GM12892 (cell line): ENCODE results near the gene TGM1.
"Not testable (repeated sequence)": the region's sequence is repeated elsewhere in the genome, so short reads cannot be mapped to it uniquely, and the experiment has no call there.

ENCODE experiments used
- DNase-seq: peaks from one replicate; pipeline ENCODE4 v3.0.0; 2011; ENCODE audit not compliant: insufficient read length
- FAIRE-seq: peaks from 2 replicates; lab custom pipeline; 2011; peaks lifted over from hg19 to GRCh38; lab: Jason Lieb, UNC
- POLR2A ChIP-seq: IDR thresholded peaks from 2 replicates; pipeline ENCODE4 v1.6.1; 2011; ENCODE audit warnings: low read depth, low read length, control low read depth
- POLR2AphosphoS5 ChIP-seq: IDR thresholded peaks from 2 replicates; pipeline ENCODE4 v1.6.1; 2011; ENCODE audit warnings: low read depth, low read length, control low read depth
- TAF1 ChIP-seq: IDR thresholded peaks from 2 replicates; pipeline ENCODE4 v1.6.1; 2011; ENCODE audit warnings: low read depth, mild to moderate bottlenecking, control low read depth, low read length, borderline replicate concordance

Gene TGM1

DNA sequence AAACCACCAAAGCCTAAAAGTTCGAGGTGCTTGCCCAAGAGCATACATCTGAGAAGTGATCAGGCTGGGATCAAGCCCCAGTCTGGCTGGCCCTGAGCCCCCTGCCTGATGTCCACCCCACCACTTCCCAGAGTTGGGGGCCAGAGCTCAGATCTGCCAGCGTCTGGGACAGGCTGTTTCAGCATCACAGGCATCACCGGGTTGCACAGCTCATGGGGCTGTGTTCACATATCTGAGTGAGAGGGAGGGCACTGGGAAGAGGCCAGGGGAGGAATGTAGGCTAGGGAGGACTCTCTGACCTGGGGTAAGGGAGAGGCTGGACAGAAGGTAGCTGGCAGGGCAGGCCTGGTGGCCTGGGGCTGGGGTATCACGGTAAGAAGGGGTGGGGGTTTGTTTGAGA is 6.0 kb downstream of the TGM1 start:
- no peak for FAIRE-seq
- no peak for DNase-seq
- no peak for TF ChIP-seq POLR2A
- TF ChIP-seq POLR2AphosphoS5 = no peak
- no peak for TF ChIP-seq TAF1

DNA sequence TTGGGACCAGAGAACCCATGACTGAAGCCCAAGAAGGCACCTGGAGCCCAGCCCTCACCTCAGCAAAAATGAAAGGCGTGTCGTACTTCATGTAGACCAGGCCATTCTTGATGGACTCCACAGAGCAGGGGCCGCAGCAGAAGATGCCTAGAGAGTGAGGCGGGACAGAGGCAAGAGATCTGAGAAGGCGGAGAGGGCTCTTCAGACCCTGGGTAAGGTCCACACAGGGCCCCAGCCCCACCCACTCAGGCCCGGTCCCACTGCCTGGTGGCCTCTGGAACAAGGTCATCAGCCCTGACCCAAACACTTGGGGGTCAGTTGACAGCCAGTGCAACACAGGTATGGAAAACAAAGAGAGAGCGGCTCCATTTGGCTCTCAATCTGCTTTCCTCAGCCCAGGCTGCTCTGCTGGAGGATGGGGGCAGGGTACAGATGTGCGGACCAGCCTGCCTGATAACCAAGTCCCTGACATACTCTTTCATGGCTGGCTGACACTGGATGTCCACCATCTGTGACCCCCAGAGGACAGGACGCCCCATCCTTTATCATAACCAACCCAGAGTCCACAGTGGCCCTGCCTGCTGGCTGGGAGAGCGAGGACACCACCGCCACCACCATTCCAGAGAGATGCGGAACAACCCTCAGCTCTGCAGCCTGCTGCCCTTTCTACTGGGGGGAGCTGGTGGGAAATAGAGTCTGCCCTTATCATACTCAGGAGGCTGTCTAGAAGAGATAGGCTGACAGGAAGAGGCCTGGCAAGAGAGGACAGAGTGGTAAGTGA is 6.9 kb downstream of the TGM1 start:
- TF ChIP-seq POLR2A (no peak), POLR2AphosphoS5 (no peak), TAF1 (no peak)
- DNase-seq (no peak), FAIRE-seq (no peak)

DNA sequence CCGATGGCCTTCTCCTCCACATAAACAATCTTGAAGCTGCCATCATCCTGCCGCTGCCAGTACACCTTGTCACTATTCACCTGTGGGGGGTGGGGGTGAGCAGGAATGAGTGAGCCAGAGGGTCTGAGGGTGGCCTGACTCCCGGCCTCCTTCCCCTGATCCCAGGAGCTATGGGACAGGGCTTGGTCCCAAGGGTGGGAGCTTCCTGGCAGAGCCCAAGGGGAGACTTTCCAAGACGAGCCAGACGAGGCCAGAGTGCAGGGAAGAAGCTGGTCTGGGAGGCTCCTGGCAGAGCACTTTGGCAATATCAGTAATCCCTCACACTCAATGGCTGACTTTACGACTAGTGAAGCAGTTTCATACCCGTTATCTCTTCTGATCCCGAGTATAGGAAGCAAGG is 7.5 kb downstream of the TGM1 start:
- FAIRE-seq (no peak), DNase-seq (no peak)
- TF ChIP-seq POLR2AphosphoS5 = no peak

DNA sequence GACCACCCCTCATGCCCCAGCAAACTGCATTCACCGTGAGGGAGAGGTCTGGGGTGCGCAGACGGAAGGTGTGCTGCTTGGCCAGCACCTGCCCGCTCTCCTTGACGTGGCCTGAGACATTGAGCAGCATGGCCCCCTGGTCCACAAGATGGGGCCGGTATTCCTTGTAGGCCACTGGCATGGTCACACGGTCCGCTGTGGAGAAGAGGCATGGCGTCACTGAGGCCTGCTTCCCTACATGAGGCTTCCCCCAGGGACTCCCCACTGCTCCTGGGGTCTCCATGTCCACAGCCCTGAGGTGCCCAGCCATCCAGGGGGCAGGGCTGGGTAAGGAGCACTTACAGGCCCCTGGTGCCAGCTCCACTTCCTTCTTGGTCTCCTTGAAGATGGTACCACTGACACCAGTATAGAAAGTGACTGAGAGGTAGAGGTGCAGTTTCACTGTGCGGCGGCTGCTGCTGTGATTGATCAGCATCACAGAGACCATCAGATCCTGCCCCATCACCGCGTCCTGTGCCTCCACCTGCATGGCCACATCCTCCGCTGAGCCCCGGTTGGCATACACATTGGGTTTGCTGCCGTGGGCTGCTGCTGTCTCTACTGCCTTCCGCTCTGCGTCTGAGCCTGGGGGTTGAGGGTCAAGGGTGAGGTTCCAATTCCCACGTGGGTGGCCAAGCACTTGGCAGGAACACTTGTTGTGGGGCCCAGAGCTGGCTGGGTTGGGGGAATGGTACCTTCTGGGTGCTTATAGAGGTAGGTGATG is 8.2 kb downstream of the TGM1 start:
- TF ChIP-seq POLR2A = no peak
- TF ChIP-seq TAF1 = no peak
- TF ChIP-seq POLR2AphosphoS5 = no peak
- FAIRE-seq (no peak), DNase-seq (no peak)

DNA sequence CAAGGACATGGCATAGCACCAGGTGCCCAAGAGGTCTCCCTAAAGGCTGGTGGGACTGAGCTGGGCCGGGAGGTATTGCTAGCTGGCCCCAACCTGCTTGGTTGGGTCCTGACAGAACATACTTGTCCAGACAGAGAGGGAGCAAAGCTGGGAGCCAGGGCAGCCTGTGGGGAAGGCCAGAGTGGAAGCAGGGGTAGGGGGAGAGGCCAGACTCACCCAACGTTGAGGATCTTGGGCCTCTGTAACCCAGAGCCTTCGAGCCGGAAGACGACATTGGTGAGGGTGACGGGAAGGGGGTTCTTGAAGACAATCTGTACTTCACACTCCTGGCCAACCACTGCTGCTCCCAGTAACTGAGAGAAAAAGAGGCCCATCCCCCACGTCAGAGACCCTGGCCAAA is 9.0 kb downstream of the TGM1 start:
- no peak for FAIRE-seq

DNA sequence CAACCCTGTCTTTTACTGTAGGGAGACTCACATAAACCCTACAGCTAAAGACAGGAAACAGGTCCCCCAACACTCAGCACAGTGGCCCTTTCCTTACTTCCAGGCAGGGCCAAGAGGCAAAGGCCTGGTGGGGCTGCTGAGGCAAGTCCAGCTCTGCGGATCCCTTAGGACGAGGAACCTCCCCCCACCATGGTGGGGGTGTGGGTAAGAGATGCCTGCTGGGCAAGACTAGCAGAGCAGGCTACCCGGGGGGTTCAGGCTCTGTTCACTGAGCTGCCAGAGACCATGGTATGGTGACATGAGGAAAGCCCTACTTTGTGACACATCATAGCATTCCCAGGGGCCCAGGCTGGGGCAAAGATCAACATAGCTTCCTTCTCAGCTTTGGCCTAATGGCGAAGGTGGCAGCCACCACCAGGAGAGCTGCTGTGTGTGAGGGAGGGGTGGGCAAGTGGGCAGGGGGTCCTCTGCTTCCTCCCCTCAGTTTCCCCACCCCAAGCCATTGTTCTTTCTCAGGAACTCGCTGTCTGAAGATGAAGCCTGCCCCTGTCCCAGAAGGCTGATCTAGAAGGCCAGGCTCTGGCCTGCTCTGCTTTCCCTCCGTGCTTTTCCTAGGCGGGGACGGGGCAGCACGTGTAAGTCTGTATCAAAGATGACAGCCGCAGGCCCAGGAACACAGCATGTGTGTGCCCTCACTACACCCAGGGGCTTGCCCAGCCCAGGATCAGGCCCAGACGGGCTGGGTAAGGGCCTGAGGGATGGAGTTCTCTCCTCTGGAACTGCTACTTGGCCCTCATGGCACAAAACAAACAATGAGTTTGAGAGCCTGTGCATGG is 10.5 kb downstream of the TGM1 start:
- TF ChIP-seq POLR2AphosphoS5 (no peak), POLR2A (no peak), TAF1 (no peak)
- no peak for FAIRE-seq
- no peak for DNase-seq

More for the DNA sequence above, 9.0 kb downstream of the TGM1 start:
- TF ChIP-seq TAF1 (no peak), POLR2A (no peak), POLR2AphosphoS5 (no peak)
- no peak for DNase-seq

DNA sequence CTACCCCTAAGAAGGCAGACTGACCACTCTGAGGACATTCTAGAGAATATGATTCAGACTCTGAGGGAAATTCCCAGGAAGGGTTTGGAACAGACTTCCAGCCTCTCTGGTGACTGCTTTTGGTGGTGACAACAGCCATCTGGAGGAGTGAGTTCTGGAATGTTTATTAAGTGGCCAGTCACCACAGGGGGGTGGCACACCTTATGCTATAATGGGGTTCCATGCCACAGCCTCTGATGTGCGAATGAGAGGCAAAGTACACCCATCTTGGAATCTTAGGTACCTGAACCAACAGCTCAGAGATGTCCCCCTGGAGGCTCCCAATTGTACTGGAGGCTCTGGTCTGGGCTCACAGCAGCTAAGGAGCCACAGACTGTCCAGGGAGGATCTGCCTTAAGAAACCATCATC is 11.1 kb downstream of the TGM1 start:
- no peak for TF ChIP-seq TAF1
- FAIRE-seq (no peak), DNase-seq (no peak)

DNA sequence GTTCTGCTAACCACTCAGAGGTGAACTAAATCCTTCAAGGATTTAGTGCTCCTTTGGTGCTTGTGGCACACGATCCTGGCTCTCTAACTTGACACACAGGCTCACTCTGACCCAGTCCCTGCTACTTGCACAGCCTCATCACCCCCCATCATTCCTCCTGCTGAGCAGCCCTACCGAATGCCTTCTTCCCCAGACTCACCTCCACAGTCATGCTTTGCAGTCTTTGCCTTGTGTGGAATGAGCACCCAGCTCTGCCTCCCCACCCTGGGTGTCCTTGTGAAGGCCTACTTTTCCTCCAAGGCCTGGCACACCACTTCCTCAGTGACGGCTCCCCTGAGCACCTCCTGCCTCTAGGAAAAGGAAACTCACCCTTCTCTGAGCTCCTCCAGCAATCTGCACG is 12.6 kb downstream of the TGM1 start:
- TF ChIP-seq TAF1 = no peak
- TF ChIP-seq POLR2AphosphoS5 = no peak
- no peak for TF ChIP-seq POLR2A
- no peak for FAIRE-seq
- no peak for DNase-seq

DNA sequence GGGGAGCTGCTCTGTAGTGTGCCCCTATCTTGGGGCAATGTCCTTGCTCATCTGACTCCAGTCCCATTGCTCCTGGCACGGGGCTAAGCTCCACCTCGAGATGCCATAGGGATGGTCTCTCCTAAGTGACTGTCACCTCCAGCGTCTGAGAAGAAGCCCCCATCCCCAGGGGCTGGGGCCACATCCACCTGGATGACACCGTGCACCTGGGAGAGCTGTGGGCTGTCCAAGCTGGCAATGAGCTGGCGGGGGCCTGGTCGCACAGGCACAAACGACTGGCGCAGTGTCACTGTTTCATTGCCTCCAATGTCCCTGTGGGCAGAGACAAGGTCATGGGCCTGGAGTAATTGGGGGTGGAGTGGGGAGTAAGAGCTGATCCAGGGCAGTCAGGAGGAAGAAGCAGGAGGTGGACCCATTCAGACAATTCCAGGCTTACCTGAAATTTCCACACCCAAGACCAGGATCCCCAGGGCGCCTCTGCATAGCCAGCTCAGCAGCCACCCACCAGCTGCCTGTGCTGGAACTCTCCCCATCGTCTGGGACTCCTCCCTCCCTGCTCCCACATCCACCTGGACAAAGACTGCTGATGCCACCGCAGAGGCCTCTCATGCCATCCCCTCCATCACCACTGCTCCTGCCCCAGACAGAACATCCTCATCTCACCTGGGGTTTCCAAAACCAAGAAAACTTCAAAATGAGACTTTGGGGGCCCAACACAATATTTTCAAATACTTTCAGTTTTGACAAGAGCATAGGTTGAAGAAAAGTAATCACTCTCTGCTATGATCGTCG is 13.6 kb downstream of the TGM1 start:
- DNase-seq (no peak), FAIRE-seq (no peak)
- TF ChIP-seq TAF1 (no peak), POLR2A (no peak), POLR2AphosphoS5 (no peak)

DNA sequence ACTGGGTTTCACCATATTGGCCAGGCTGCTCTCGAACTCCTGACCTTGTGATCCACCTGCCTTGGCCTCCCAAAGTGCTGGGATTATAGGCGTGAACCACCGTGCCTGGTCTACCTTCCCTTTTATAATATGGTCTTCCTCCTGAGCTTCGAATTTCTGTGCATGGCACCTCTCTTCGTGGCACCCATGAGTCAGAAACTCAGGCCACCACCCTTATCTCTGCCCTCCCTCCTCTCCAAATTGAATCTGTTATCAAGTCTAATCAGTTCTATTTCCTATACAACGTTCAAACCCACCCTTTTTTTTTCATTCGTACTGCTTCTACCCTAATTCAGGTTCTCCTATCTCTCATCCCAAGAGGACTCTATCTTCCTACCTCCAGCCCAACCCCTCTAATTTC is 15.6 kb downstream of the TGM1 start:
- DNase-seq (no peak), FAIRE-seq (no peak)
- TF ChIP-seq POLR2A = no peak
- TF ChIP-seq TAF1 = no peak
- TF ChIP-seq POLR2AphosphoS5 = no peak

DNA sequence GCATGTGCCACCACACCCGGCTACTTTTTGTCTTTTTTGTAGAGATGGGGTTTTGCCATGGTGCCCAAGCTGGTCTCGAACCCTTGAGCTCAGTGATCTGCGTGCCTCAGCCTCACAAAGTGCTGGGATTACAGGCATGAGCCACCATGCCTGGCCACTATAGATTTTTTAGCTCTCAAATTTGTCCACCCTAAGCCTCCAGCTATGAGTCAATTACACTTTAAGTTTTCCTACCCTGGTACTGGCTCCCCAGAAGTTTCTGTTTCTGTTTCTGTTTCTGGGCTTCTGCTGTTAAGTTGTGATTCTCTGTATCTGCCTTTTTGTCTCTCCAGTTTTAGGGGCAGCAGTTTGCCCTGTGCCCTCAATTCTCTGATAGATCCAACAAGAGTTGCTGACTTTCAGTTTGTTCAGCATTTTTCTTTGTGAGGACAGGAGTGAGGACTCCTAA is 16.2 kb downstream of the TGM1 start:
- FAIRE-seq (peak; percentile 65), DNase-seq (no peak)
- TF ChIP-seq POLR2AphosphoS5 (no peak), POLR2A (no peak), TAF1 (no peak)

DNA sequence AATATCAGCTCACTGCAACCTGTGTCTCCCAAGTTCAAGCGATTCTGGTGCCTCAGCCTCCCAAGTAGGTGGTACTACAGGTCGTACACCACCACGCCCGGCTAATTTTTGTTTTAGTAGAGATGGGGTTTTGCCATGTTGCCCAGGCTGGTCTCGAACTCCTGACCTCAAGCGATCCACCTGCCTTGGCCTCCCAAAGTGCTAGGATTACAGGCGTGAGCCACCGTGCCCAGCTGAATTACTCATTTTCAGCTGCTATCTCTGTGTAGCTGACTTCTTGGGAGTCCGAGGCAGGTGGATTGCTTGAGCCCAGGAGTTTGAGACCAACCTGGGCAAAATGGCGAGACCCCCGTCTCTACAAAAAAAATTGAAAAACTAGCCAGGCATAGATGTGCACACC is 17.6 kb downstream of the TGM1 start:
- DNase-seq, FAIRE-seq: not testable (repeated sequence)
